Measurements from ENCODE around the gene CNTNAP2. TPM values are rescaled to one million over a fixed set of nuclear protein-coding genes. Genes with fewer than 3 reads are reported as not detected.
A peak's percentile ranks its signal among the peaks of the same experiment; 100 is the strongest.

Gene CNTNAP2
- total RNA-seq, 1 experiment from 2014 or later: 64.5 TPM

DNA sequence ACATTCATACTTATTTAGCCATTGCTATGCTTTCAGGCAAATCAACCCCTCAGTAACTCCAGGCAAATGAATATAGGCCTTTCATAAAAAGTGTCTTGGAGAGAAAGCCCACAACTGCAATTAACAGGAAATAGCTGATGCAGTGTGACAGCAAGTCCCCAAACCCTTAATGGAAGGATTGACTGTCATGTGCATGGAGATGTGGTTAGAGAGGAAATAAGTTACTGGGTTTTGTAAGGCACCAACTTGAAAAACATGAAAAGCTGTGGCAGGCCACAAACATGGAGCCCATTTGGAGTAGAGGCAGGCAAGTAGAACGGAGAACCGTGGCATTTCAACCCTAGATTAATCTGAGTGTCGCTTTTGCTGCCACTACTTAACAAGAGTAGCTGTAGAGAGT lies 1924.6 kb downstream of the CNTNAP2 start:
- H3K36me3 Mint-ChIP-seq (ENCODE audit: insufficient read depth in 1 of 3, low read depth in 3 of 3): peaks cover 0 to 4% (median 0%) of the 10 kb centered on the region in 3 experiments; a peak in 1 of 7 replicates
- Histone ChIP-seq H3K18ac (ENCODE audit: insufficient read length, low read depth, low read length) (no peak overlapping the region), H3K4me1 (ENCODE audit: insufficient read depth, low read length) (no peaks in the 10 kb centered on the region), H4K5ac (ENCODE audit: insufficient read length, low read depth, low read length) (no peak overlapping the region), H3K27ac (ENCODE audit: insufficient read length, low read depth, low read length) (no peak overlapping the region), H3K23ac (ENCODE audit: insufficient read length, low read depth, low read length) (no peak overlapping the region), H3K56ac (ENCODE audit: insufficient read length, low read depth, low read length) (no peak overlapping the region), H4K8ac (replicated peaks; ENCODE audit: insufficient read length, low read depth, low read length) (no peak overlapping the region), H2AFZ (ENCODE audit: low read length) (no peak overlapping the region), H2BK5ac (ENCODE audit: insufficient read length, low read length) (no peak overlapping the region), H3K4ac (ENCODE audit: low read depth, low read length) (no peak overlapping the region), H2BK12ac (ENCODE audit: insufficient read length, low read depth, low read length) (no peak overlapping the region), H3K27me3 (ENCODE audit: insufficient read depth, low read length) (no peaks in the 10 kb centered on the region), H3T11ph (ENCODE audit: low read length) (no peak overlapping the region), H4K91ac (ENCODE audit: insufficient read length, low read depth, low read length) (no peak overlapping the region), H3K9ac (ENCODE audit: extremely low read depth, insufficient read length, low read length) (no peak overlapping the region), H2BK15ac (ENCODE audit: low read depth, low read length) (no peak overlapping the region), H3K79me1 (ENCODE audit: insufficient read depth, low read depth, low read length, poor library complexity, severe bottlenecking) (no peaks in the 10 kb centered on the region), H2AK5ac (ENCODE audit: insufficient read length, low read length) (no peak overlapping the region), H3K79me2 (ENCODE audit: insufficient read depth, low read length) (no peaks in the 10 kb centered on the region), H3K14ac (ENCODE audit: insufficient read depth, low read length) (no peak overlapping the region), H3K23me2 (ENCODE audit: insufficient read length, low read depth, low read length, poor library complexity, severe bottlenecking) (no peaks in the 10 kb centered on the region), H2BK120ac (ENCODE audit: low read depth, low read length, poor library complexity, severe bottlenecking) (no peak overlapping the region), H3K4me2 (ENCODE audit: insufficient read depth, insufficient read length, low read length) (no peak overlapping the region), H2BK20ac (ENCODE audit: low read depth, low read length, poor library complexity, severe bottlenecking) (no peak overlapping the region), H4K20me1 (ENCODE audit: control insufficient read depth, insufficient read depth, insufficient read length) (no peaks in the 10 kb centered on the region), H3K9me3 (ENCODE audit: control insufficient read depth, low read depth, low read length) (no peaks in the 10 kb centered on the region)
- TF ChIP-seq, protein P1, sequence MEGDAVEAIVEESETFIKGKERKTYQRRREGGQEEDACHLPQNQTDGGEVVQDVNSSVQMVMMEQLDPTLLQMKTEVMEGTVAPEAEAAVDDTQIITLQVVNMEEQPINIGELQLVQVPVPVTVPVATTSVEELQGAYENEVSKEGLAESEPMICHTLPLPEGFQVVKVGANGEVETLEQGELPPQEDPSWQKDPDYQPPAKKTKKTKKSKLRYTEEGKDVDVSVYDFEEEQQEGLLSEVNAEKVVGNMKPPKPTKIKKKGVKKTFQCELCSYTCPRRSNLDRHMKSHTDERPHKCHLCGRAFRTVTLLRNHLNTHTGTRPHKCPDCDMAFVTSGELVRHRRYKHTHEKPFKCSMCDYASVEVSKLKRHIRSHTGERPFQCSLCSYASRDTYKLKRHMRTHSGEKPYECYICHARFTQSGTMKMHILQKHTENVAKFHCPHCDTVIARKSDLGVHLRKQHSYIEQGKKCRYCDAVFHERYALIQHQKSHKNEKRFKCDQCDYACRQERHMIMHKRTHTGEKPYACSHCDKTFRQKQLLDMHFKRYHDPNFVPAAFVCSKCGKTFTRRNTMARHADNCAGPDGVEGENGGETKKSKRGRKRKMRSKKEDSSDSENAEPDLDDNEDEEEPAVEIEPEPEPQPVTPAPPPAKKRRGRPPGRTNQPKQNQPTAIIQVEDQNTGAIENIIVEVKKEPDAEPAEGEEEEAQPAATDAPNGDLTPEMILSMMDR (conservative IDR thresholded peaks at IDR 0.05): no peak
- no CpG with 5 or more reads among the region's 3 CpGs for WGBS (ENCODE audit: extremely low coverage, insufficient read length, low lambda C conversion rate)
- H3K4me1 Mint-ChIP-seq: no peaks in the 10 kb centered on the region
- no peak overlapping the region for H3K4me3 Mint-ChIP-seq
- peak overlapping the region in 1 of 3 experiments; percentile 49; a peak in 1 of 7 replicates for H3K27ac Mint-ChIP-seq
- H3K27me3 Mint-ChIP-seq (ENCODE audit: low read depth): peaks cover 20% of the 10 kb centered on the region
- DNase-seq: no peak
- H3K9me3 Mint-ChIP-seq: no peaks in the 10 kb centered on the region
